Gastroesophageal sphincter (tissue), 3 donors: ENCODE results near the gene DCTN3.

ENCODE experiments used
- CTCF ChIP-seq, 4 experiments: fragments of 200-600 bp in 2 of 4; fragments of 450-650 bp in 2 of 4; sonication (generic) in 1 of 4; IDR thresholded peaks; one replicate each; pipeline ENCODE4 v1.5.1; 2017 to 2019; ENCODE audit warnings: antibody characterized with exemption in 4 of 4, mild to moderate bottlenecking in 2 of 4, moderate library complexity in 2 of 4
- EP300 ChIP-seq: sonication (generic); formaldehyde crosslinking; IDR thresholded peaks from one replicate; pipeline ENCODE4 v1.6.1; 2017; ENCODE audit warnings: antibody characterized with exemption, mild to moderate bottlenecking
- POLR2A ChIP-seq, 2 donors: fragments of 450-650 bp; IDR thresholded peaks; one replicate each; pipeline ENCODE4 v1.6.1; 2017; ENCODE audit warnings: antibody characterized with exemption in 2 of 2, mild to moderate bottlenecking in 2 of 2, moderate library complexity in 1 of 2
- POLR2AphosphoS5 ChIP-seq: sonication (generic); formaldehyde crosslinking; IDR thresholded peaks from one replicate; pipeline ENCODE4 v1.6.1; 2017; ENCODE audit warnings: antibody characterized with exemption

GRCh38 chr9:34577400-34578240 lies 42.7 kb downstream of the DCTN3 start:
- TF ChIP-seq EP300: no peak
- TF ChIP-seq POLR2A (IDR thresholded peaks at IDR 0.05): no peak
- no peak for TF ChIP-seq POLR2AphosphoS5
- TF ChIP-seq CTCF (IDR thresholded peaks at IDR 0.05): no peak
